Activated CD8-positive, alpha-beta T cell treated with anti-CD3 and anti-CD28 coated beads for 36 hours (primary cell): ENCODE data around the gene IFNL2. TPM values are rescaled to one million over a fixed set of nuclear protein-coding genes. Genes with fewer than 3 reads are reported as not detected.

Source experiments
- ATAC-seq: fragments of 200-7000 bp; cut with Tn5 transposase; one replicate; pipeline ENCODE4 v1.10.0; 2021; ENCODE audit warnings: mild to moderate bottlenecking, moderate library complexity
- CTCF ChIA-PET: fragments of 350-600 bp; sonication (Branson Sonifier 250); formaldehyde crosslinking; loops from one replicate; lab custom pipeline; 2021; ENCODE audit warnings: antibody characterized with exemption; lab: Charles Lee
- POLR2A ChIA-PET: fragments of 350-600 bp; sonication (Branson Sonifier 250); formaldehyde crosslinking; loops from one replicate; lab custom pipeline; 2021; ENCODE audit warnings: antibody characterized with exemption; lab: Charles Lee
- DNase-seq: peaks from one replicate; pipeline ENCODE4 v3.0.0-alpha.2; 2020
- H3K27ac Mint-ChIP-seq: one replicate; pipeline ENCODE4 v1.8.0; 2021; ENCODE audit warnings: mild to moderate bottlenecking, mixed read lengths
- H3K27me3 Mint-ChIP-seq: one replicate; pipeline ENCODE4 v1.8.0; 2021; ENCODE audit warnings: mixed read lengths
- H3K36me3 Mint-ChIP-seq: one replicate; pipeline ENCODE4 v1.8.0; 2021; ENCODE audit warnings: low read depth, mixed read lengths
- H3K4me1 Mint-ChIP-seq: one replicate; pipeline ENCODE4 v1.8.0; 2021; ENCODE audit warnings: low read depth, mixed read lengths
- H3K4me3 Mint-ChIP-seq: one replicate; pipeline ENCODE4 v1.8.0; 2021; ENCODE audit warnings: mild to moderate bottlenecking, moderate library complexity, mixed read lengths
- H3K9me3 Mint-ChIP-seq: one replicate; pipeline ENCODE4 v1.8.0; 2021; ENCODE audit warnings: mixed read lengths
- CTCF ChIP-seq: fragments of 200-600 bp; IDR thresholded peaks from one replicate; pipeline ENCODE4 v1.8.0; 2022; ENCODE audit warnings: antibody characterized with exemption, mild to moderate bottlenecking
- intact Hi-C: fragments of 100-400 bp; cut with micrococcal nuclease; formaldehyde crosslinking; loops from one replicate; pipeline ENCODE4 v1.10.0; 2022
- total RNA-seq, 2 experiments: library from RNA; stranded (reverse); gene quantifications; one replicate each; pipeline ENCODE4 v1.2.3, GENCODE V29; 2021

The IFNL2 gene
- total RNA-seq, 2 experiments from 2014 or later = not detected

DNA sequence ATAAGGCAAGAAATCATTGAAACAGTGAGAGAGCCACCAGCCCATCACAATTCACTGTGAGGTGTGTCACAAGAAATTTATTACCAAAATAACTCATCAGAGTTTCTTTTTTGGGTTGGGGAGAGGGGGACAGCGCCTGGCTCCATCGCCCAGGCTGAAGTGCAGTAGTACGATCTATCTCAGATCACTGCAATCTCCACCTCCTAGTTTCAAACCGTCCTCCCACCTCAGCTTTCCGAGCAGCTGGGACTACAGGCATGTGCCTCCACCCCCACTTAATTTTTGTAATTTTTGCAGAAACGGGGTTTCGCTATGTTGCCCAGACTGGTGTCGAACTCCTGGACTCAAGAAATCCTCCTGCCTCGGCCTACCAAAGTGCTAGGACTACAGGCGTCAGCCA, 31.6 kb downstream of the IFNL2 start:
- DNase-seq = no peak
- POLR2A ChIA-PET = no interaction called here
- CTCF ChIA-PET = no interaction called here
- ATAC-seq = no peak
- intact Hi-C loops = no loop called here
- Mint-ChIP-seq H3K36me3 (no peaks in the 10 kb centered on the region), H3K27me3 (no peaks in the 10 kb centered on the region), H3K4me3 (no peak overlapping the region), H3K9me3 (no peaks in the 10 kb centered on the region), H3K4me1 (peaks cover 18% of the 10 kb centered on the region), H3K27ac (no peak overlapping the region)
- no peak for TF ChIP-seq CTCF

DNA sequence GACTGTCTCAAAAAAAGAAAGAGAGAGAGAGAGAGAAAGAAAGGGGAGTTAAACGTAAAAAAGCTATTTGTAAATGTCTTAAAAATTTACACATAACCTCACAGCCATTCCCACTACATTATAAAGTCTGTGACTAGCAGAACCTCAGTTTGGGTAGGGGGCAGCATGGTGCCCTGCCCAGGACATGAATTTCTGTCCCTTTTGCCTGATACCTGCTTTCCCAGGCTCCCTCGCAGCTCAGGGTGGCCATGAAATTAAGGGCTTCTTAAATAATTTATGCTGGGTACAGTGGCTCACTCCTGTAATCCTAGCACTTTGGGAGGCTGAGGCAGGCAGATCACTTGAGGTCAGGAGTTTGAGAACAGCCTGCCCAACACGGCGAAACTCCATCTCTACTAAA, 32.8 kb downstream of the IFNL2 start:
- Mint-ChIP-seq H3K4me1 (peaks cover 16% of the 10 kb centered on the region), H3K4me3 (no peak overlapping the region), H3K27ac (no peak overlapping the region), H3K36me3 (no peaks in the 10 kb centered on the region), H3K9me3 (no peaks in the 10 kb centered on the region), H3K27me3 (no peaks in the 10 kb centered on the region)
- no peak for ATAC-seq
- ChIA-PET POLR2A (no interaction called here), CTCF (no interaction called here)
- intact Hi-C loops = no loop called here
- DNase-seq = no peak
- no peak for TF ChIP-seq CTCF

GRCh38 chr19:39301562-39301961, 33.4 kb downstream of the IFNL2 start:
- TF ChIP-seq CTCF = no peak
- ATAC-seq (no peak), DNase-seq (no peak)
- ChIA-PET CTCF (no interaction called here), POLR2A (no interaction called here)
- Mint-ChIP-seq H3K27ac (no peak overlapping the region), H3K27me3 (no peaks in the 10 kb centered on the region), H3K9me3 (no peaks in the 10 kb centered on the region), H3K4me3 (no peak overlapping the region), H3K36me3 (peaks cover 2% of the 10 kb centered on the region), H3K4me1 (peaks cover 16% of the 10 kb centered on the region)
- intact Hi-C loops = no loop called here

GRCh38 chr19:39303373-39304184, 35.4 kb downstream of the IFNL2 start:
- peaks cover 5% of the 10 kb centered on the region for H3K36me3 Mint-ChIP-seq
- no peak for TF ChIP-seq CTCF
- no peaks in the 10 kb centered on the region for H3K27me3 Mint-ChIP-seq
- H3K9me3 Mint-ChIP-seq = no peaks in the 10 kb centered on the region
- POLR2A ChIA-PET = interaction anchor here (1.2 kb wide), 1 partner anchor 32 kb away, joined by 3 read pairs; no protein-coding TSS in a partner anchor
- H3K4me1 Mint-ChIP-seq = peaks cover 2% of the 10 kb centered on the region
- CTCF ChIA-PET = interaction anchor here (1.4 kb wide), 1 partner anchor 24 kb away, joined by 4 read pairs; no protein-coding TSS in a partner anchor
- no peak overlapping the region for H3K27ac Mint-ChIP-seq
- H3K4me3 Mint-ChIP-seq = no peak overlapping the region
- ATAC-seq = no peak
- intact Hi-C loops = no loop called here
- DNase-seq = no peak

DNA sequence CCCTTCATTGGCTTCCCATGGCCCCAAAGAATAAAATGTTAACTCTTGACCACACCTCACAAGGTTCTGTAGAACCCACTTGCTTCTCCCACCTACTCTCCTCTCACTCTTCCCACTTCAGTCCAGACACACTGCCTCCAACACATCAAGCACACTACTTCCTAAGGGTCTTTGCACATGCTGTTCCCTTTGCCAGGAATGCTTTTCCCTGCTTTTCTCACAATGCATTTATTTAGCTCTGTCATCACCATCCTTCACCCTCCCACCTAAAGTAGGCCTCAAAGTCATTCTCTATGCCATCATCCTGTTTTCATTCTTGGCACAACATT, 36.0 kb downstream of the IFNL2 start:
- intact Hi-C loops = no loop called here
- CTCF ChIA-PET = interaction anchor here (1.4 kb wide), 1 partner anchor 24 kb away, joined by 4 read pairs; no protein-coding TSS in a partner anchor
- Mint-ChIP-seq H3K4me1 (no peaks in the 10 kb centered on the region), H3K27ac (no peak overlapping the region), H3K4me3 (no peak overlapping the region), H3K9me3 (no peaks in the 10 kb centered on the region), H3K36me3 (peaks cover 5% of the 10 kb centered on the region), H3K27me3 (no peaks in the 10 kb centered on the region)
- POLR2A ChIA-PET = interaction anchor here (1.2 kb wide), 1 partner anchor 31 kb away, joined by 3 read pairs; no protein-coding TSS in a partner anchor
- ATAC-seq (no peak), DNase-seq (no peak)
- no peak for TF ChIP-seq CTCF
